Stimulated activated CD8-positive, alpha-beta memory T cell treated with anti-CD3 and anti-CD28 coated beads, Interleukin-12 subunit alpha, Interleukin-12 subunit beta, amount 100 ng/mL, for 24 hours (primary cell): Measurements from ENCODE around the gene LUM.

Source experiments
- DNase-seq: peaks from one replicate; pipeline ENCODE4 v3.0.0-alpha.2; 2020; ENCODE audit errors: extremely low read depth

LUM gene

DNA sequence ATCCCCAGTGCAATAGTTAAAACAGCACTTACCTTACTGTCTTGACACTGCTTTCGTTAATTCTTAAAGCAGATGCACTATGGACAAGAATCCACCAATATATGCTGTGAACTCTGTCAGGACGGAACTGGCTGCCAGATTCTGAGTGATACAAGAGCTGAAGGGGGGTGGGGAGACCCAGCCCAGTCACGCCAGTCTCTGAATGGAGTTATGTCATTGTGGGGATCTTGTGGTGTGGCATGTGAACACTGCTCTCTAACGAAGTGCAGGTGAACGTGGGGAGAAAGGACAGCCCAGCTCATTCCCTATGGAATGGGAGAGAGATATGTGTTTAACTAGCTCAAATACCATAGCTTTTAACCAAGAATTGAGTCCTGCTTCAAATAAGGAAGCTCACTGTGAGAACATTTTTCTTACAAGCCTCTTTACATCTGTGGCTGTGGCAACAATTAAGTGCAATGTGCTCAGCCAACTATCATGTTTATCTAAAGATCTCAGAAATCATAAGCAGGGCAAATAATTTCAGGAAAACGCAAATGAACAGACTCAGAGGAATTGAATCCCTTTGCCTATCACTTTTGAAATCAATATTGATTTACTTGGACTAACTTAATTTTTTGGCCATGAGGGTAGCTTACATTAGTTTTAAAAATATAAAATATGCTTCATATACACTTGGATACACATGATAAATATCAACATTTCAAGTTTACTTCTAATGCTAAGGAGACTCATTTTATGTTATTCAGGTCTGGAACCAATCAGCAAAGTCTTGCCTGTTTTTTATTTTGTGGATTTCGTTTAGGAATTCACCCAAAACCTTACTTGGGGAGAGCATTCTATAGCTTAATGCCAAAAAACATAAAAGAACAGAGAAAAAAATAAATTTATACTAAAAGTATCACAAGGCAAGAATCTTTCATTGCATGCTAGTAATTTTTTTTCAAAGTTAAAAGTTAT lies at the start of gene LUM:
LUM (minus strand) TSS at position 129 of the 960 bp plus-strand sequence. CDS start 2,515 bp downstream, outside the sequence.
- DNase-seq = no peak

- DNase-seq = no peak
Observed at GRCh38 chr12:91161009-91161408, 49.7 kb upstream of the LUM start.

DNA sequence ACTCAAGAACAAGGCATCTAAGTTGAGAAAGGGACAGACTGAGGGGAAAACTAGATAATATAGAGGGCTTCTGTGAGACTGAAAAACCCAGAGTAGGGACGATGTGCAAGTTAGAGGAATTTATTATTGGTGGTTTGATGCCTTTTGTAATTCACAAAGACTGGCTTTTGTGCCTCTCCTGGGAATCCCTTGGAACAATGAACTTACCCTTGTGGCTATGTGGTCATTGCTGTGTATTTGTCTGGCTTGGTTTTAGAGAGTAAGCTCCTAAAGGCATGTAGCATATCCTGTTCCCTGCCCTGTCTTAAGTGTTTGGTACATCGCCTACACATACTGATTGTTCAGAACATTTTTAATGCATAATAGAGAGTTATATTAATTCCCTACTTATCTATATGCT lies 44.7 kb upstream of the LUM start:
- DNase-seq = no peak

DNA sequence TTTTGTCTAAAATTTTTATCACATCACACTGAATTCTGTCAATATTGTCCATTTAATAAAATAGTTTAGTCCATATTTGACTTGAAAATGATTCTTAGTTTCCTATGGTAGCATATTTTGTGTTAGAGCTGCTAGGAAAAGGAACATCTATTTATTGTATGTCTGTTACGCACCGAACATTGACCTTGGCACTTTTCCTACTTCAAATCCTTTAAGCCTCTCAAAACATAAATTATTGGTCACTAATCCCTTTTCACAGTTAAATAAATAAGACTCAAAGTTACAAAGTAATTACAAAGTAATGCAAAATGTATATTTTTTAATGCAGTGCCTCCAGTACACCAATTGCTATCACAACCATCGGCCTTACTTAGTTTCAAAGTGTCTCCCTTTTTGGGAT lies 42.8 kb upstream of the LUM start:
- no peak for DNase-seq

DNA sequence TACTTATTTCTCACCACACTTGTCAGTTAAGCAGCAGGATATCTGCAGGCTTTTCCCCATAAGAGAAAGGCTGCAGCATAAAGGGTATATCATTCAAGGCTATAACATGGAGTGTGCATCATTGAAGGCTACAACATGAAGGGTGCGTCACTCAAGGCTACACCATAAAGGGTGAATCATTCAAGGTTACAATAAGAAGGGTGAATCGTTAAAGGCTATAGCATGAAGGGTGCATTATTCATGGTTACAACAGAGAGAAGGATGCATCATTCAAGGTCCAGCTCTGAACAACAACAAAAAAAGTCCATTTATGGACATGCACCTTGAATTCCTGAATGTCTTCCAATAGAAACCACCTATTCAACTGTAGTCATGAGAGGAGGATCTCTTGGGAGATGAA lies 32.8 kb upstream of the LUM start:
- no peak for DNase-seq

DNA sequence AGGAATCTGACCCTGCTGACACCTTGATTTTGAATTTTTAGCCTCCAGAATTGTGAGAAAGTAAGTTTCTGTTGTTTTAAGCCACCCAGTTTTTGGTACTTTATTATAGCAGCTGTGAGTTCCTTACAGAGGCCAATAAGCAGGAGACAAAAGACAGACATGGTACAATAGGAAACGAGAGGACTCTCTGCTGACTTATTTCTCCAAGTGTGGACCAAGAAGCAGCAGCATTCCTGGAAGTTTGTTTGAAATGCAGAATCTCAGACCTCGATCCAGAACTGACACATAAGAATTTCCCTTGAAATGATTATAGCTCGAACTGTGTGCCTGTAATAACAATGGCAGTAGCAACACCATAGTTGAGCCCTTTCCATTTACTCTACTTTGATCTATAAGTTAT lies 31.9 kb upstream of the LUM start:
- DNase-seq = no peak

DNA sequence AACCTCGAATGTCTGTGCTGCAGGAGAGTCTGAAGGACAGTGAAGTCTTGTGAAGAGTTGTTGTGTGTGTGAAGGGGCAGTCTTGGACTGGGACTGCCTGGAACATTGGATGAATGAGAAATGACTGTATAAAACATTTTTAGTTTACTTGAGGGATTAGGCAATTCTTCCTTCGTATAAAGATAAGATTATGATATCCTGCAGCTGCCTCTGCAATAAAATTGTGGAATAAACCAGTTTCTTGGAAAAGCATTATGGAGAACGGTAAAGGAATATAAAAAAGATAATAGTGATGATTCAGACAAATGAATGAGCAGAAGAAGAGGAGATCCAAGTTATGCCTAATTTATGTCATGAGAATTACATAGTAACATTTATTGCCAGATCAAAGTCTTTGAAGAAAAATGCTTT lies 30.9 kb upstream of the LUM start:
- no peak for DNase-seq

DNA sequence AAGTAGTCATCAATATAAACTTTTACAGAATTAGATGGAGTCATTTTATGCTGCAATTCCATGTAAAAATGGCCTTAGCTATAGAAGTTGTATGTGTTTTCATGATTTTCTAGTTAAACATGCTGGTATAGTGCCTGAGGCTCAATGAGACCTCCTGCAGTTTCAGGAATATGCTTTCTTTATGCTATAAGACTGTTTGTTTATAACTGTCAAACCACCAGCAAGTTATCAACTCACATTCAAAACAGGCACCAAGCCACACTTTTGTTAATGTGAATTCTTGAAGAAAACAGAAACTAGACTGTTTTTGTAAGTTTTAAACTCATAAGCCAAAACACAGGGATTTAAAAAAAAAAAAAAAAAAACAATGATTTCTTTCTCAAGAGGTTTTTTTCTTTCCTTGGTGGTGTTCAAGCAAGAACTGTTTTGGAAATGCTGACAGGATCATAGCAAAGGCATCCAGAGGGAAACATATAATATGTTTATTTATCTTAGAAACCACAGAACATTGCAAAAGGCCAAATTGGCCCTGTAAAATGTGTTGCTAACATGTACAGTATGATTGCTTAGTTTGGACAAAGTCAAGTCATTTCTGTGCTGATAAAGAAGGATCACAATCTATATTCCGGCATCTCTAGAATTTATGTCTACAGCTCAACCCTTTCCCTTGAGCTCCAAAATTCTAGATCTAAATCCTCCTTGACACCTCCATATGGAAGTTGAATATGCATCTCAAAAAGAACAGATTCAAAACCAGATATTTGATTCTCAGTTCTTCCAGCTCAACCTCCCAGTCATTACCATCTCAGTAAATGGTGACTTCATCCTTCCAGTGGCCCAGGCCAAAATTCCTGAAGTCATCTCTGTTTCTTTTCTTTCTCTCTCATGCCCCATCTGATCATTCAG lies 29.0 kb upstream of the LUM start:
- no peak for DNase-seq

GRCh38 chr12:91139286-91139685 lies 28.0 kb upstream of the LUM start:
- DNase-seq = no peak

DNA sequence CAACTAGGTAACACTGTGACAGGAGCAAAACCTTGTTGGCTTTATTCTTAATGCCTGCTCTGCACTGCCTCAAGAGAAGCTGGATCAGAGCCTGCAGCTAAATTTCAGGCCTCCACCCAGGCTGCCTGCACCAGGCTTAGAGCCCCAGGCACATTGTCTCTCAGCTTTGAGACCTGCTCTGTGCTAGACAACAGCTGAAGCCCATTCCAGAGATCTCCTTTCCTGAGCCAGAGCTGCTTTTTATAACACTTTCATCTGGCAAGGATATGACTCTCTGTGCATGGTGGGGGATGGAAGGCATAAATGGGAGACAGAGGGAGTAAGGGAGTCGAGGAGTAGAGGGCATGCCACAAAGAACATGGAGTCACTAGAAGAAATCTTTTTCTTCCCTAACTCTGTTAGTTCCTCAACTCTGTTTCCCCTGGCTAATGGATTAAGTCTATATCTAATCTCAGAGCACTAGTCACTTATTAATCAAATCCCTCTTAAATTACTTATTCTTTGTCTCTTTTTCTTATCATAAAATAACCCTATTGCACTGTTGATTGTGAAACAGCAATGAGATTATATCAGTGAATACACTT lies 27.1 kb upstream of the LUM start:
- DNase-seq = no peak

- DNase-seq = no peak
Observed at GRCh38 chr12:91133871-91134270, 22.6 kb upstream of the LUM start.

GRCh38 chr12:91129662-91130362 lies 18.5 kb upstream of the LUM start:
- no peak for DNase-seq

DNA sequence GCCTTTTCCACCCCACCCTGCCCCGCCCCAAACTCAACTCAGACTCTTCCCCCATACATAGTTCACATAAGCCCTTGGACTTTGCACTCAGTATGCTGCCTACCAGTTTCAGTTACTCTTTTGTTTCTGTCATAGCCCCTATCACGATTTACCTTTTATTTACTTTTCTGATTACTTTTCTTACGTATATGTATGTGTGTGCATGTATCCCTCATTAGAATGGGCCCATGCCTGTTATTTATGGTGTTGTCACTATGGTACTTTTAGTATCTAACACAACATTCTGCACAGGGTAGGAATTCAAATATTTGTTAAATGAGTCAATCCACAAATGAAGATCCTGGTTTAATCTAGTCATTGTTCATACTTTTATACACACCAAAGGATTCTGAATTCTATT lies 16.5 kb upstream of the LUM start:
- DNase-seq = no peak

- no peak for DNase-seq
Observed at GRCh38 chr12:91127306-91127705, 16.0 kb upstream of the LUM start.

DNA sequence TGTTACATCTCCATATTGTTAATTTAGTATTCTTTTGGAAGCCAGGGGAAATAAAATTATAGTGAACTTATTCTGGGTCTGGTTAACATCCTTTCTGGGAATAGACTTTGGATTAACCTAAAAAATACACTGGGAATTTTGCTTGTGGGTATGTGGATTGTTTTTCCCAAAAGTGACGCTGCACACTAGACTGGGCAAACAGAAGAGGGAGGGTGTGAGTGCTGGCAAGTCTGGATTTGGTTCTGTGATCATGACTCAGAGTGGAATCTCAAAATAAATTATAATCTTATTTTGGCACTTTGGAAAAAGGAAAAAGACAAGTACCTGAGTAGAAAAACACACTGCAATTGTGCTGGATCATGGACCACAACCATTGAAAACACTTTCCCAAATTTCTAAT lies 15.2 kb upstream of the LUM start:
- DNase-seq = no peak

- no peak for DNase-seq
Observed at GRCh38 chr12:91123236-91123916, 12.1 kb upstream of the LUM start.

DNA sequence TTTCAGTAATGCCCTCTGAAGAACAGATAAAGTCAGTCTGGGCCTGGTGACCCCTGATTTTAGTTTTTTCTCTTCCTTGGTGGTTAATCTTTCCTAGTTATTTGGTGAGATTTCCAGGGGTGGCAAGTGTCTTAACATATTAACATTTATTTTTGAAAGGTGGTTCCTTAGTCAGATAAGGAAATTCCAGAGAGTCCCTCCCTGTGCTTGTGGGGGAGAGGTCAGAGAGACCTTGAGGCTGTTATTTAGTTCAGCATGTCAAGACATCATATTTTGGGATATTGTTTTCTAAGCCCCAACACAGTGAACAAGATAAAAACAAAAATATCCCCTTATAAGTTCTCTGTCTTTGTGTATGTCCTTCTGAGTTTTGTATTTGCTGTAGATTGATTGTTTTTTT lies 9.5 kb upstream of the LUM start:
- no peak for DNase-seq

GRCh38 chr12:91119089-91119488 lies 7.8 kb upstream of the LUM start:
- DNase-seq = no peak

- DNase-seq = no peak
Observed at GRCh38 chr12:91113621-91114020, 2.3 kb upstream of the LUM start.

- DNase-seq = no peak
Observed at GRCh38 chr12:91110311-91110924, 876 bp downstream of the LUM start.
